Colonic mucosa (tissue), 4 donors: ENCODE measurements around the gene ST3GAL6. TPM values are rescaled to one million over a fixed set of nuclear protein-coding genes. Genes with fewer than 3 reads are reported as not detected.

Experiments used
- DNase-seq: peaks from one replicate; pipeline ENCODE4 v3.0.0-alpha.2; 2020
- H3K27ac ChIP-seq: fragments of 200-600 bp; one replicate; pipeline ENCODE4 v1.8.0; 2021
- H3K27me3 ChIP-seq: fragments of 200-600 bp; one replicate; pipeline ENCODE4 v1.8.0; 2021
- H3K36me3 ChIP-seq: fragments of 200-600 bp; one replicate; pipeline ENCODE4 v1.8.0; 2021
- H3K4me1 ChIP-seq: fragments of 200-600 bp; one replicate; pipeline ENCODE4 v1.8.0; 2021; ENCODE audit warnings: mild to moderate bottlenecking
- H3K4me3 ChIP-seq: fragments of 200-600 bp; one replicate; pipeline ENCODE4 v1.8.0; 2021
- H3K9ac ChIP-seq, 2 donors: one replicate each; pipeline ENCODE4 v1.7.0; 2013; ENCODE audit warnings: control low read depth in 2 of 2, low read depth in 2 of 2, low read length in 2 of 2
- H3K9me3 ChIP-seq: fragments of 200-600 bp; one replicate; pipeline ENCODE4 v1.8.0; 2021
- CTCF ChIP-seq: fragments of 200-600 bp; IDR thresholded peaks from one replicate; pipeline ENCODE4 v1.8.0; 2022; ENCODE audit warnings: antibody characterized with exemption, mild to moderate bottlenecking
- intact Hi-C: fragments of 100-400 bp; cut with DNase I; formaldehyde crosslinking; loops from one replicate; pipeline ENCODE4 v1.14.1; 2022
- total RNA-seq, 2 donors: library from RNA; stranded (reverse); fragmentation: NEBNext Ultra II Directional in 1 of 2; extraction: Animal tissue kit (Norgen Biotek cat#: 25700) in 1 of 2; gene quantifications; one replicate each; pipeline ENCODE4 v1.2.1, GENCODE V29; 2021
- donor health status: healthy.
- donor health status: DM: no; HTN: no; CAD: no.
- donor health status: DM: no; HTN: no; CAD: no.

Gene ST3GAL6
- total RNA-seq, 2 donors from 2014 or later: 2.3 to 2.5 TPM

DNA sequence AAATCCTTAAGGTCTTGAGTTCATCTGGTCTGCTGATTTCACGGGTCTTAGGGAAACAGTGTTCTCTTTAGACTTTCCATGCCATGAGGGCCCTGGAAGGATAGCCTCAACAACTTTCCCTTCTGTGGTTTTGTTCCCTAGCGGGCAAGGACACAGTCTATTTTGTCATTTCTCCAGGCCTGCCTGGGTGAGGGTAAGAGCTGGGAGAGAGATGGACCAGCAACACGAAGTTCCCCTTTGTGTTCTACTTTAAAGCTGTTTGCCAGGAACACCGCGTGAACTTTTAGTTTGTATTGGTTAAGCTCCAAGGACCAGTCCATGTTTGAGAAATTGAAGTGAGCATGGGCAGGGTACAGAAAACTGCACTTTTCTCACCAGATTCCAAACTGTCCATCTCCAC is 20.9 kb downstream of the ST3GAL6 start:
- intact Hi-C loops: no loop called here
- H3K9ac ChIP-seq: no peak overlapping the region
- no peaks in the 10 kb centered on the region for H3K9me3 ChIP-seq
- DNase-seq: no peak
- H3K36me3 ChIP-seq: no peaks in the 10 kb centered on the region
- no peak overlapping the region for H3K27ac ChIP-seq
- no peak for TF ChIP-seq CTCF
- H3K27me3 ChIP-seq: no peaks in the 10 kb centered on the region
- no peak overlapping the region for H3K4me3 ChIP-seq
- H3K4me1 ChIP-seq: no peaks in the 10 kb centered on the region

DNA sequence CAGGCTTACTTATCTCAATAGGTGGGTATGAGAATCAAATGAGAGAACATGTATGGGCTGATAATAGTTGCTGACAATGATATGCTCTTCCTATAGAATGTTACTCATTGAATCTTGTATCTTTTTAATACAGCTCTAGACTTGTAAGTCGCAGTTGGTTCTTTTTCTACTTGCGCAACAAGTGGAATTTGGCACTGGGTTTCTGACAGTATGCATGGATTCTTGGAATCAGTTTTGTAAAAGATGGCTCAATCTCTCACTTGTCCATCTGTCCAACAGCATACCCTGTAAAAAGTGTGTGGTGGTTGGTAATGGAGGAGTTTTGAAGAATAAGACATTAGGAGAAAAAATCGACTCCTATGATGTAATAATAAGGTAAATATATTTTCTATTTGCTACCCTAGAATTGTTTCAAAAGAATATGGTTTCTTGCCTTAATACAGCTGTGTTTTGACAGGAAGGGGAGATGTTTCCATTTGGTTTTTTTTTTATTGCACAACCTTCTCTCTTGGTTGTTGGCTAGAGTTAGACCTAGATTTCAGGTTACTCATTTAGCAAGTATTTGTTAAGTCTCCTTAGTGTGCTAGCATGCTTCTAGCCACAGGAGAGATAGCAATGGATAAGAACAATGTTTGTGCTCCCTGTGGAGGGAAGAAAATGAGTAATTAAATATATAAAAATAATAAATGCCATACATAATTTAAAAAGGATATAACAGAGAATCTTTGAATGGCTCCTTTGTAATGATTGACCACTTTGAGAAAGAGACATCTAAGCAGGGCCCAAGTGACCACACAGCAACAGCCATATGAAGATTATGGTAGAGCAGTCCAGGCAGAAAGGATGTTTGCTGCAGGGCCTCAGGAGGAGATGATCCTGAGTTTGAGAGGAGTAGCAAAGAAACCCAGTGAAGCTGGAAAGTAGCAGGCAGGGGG is 21.8 kb downstream of the ST3GAL6 start:
- Histone ChIP-seq H3K36me3 (no peaks in the 10 kb centered on the region), H3K9me3 (no peaks in the 10 kb centered on the region), H3K9ac (no peak overlapping the region), H3K27ac (no peak overlapping the region), H3K27me3 (no peaks in the 10 kb centered on the region), H3K4me1 (no peaks in the 10 kb centered on the region), H3K4me3 (no peak overlapping the region)
- no peak for DNase-seq
- intact Hi-C loops: no loop called here
- TF ChIP-seq CTCF: no peak

DNA sequence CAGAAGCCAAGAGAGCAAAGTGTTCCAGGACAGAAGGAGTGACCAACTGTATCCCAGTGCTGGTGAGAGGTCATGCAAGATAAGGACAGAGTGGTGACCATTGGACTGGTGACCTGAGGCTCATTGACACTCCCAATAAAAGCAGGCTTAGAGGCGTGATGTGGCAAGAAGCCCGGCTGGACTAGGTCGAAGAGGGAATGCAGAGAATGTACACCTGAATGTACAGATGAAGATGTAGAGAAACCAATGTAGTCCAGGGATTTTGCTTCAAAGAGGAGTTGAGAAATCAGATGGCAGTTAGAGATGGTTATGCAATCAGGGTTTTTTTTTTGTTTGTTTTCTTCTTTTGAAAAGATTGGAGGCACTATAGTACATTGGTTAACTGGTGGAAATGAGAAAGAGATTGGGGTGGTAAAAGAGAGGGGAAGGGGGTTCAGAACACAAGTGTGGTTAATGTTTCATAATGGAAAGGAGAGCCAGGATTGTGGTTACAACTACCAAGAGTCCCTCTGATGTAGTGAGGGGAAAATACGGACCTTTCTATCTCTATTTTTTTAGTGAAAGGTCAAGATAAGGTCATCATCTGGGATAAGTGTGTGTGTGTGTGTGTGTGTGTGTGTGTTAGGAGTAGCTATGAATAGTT is 23.3 kb downstream of the ST3GAL6 start:
- intact Hi-C loops: no loop called here
- Histone ChIP-seq H3K4me1 (no peaks in the 10 kb centered on the region), H3K27ac (no peak overlapping the region), H3K9ac (no peak overlapping the region), H3K9me3 (no peaks in the 10 kb centered on the region), H3K27me3 (no peaks in the 10 kb centered on the region), H3K4me3 (no peak overlapping the region), H3K36me3 (no peaks in the 10 kb centered on the region)
- no peak for TF ChIP-seq CTCF
- no peak for DNase-seq

- no peaks in the 10 kb centered on the region for H3K36me3 ChIP-seq
- no peaks in the 10 kb centered on the region for H3K4me1 ChIP-seq
- intact Hi-C loops: no loop called here
- no peaks in the 10 kb centered on the region for H3K9me3 ChIP-seq
- DNase-seq: no peak
- TF ChIP-seq CTCF: no peak
- no peak overlapping the region for H3K9ac ChIP-seq
- H3K27ac ChIP-seq: no peak overlapping the region
- no peaks in the 10 kb centered on the region for H3K27me3 ChIP-seq
- no peak overlapping the region for H3K4me3 ChIP-seq
Measured at GRCh38 chr3:98787181-98787580, 24.0 kb downstream of the ST3GAL6 start.

GRCh38 chr3:98788651-98789050 is 25.5 kb downstream of the ST3GAL6 start:
- DNase-seq: no peak
- Histone ChIP-seq H3K9ac (no peak overlapping the region), H3K27ac (no peak overlapping the region), H3K36me3 (no peaks in the 10 kb centered on the region), H3K9me3 (no peaks in the 10 kb centered on the region), H3K27me3 (no peaks in the 10 kb centered on the region), H3K4me3 (no peak overlapping the region), H3K4me1 (no peaks in the 10 kb centered on the region)
- intact Hi-C loops: no loop called here
- no peak for TF ChIP-seq CTCF
